ENCODE results near the gene ZNF385A. TPM values are rescaled to one million over a fixed set of nuclear protein-coding genes. Genes with fewer than 3 reads are reported as not detected.

Gene ZNF385A
- total and polyA plus RNA-seq, 2 of the 4 experiments (the other 2 are of a cell fraction), result 0.36 to 2.5 TPM

DNA sequence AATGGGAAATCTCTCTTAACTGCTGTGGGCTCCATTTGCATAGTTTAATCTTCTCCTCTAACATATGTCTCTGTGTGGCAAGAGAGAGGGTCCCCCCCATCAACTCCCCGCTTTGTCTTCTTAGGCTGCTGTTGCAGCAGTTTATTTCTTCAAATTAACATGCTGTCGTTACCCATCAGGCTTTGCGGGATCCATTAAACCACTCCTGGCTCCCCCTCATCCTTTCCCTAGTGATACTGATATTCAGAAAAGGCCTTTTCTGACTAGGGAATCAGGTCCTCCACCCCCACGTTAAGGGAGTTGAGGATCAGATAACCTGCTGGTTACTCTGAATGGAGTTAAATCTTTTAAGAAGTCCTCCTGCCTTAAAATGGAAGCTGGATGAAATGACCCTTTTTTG, 35.5 kb downstream of the ZNF385A start:
- Histone ChIP-seq H3K9me3 (ENCODE audit: control insufficient read depth, insufficient read depth, low read length) (no peaks in the 10 kb centered on the region), H2BK5ac (ENCODE audit: low read depth, low read length, poor library complexity, severe bottlenecking) (no peak overlapping the region), H4K5ac (ENCODE audit: low read depth, low read length) (no peak overlapping the region), H2AFZ (replicated peaks; ENCODE audit: low read length, poor library complexity) (no peak overlapping the region), H3K4me2 (ENCODE audit: low read depth, low read length) (no peak overlapping the region), H3K9ac (ENCODE audit: low read depth, low read length) (no peak overlapping the region), H2AK9ac (replicated peaks; ENCODE audit: low read depth, low read length, poor library complexity) (no peak overlapping the region), H2BK15ac (ENCODE audit: low read depth, low read length) (no peak overlapping the region), H3K4me1 (ENCODE audit: control insufficient read depth, insufficient read depth, low read length) (peaks cover 21% of the 10 kb centered on the region), H3K23ac (ENCODE audit: low read depth, low read length) (no peak overlapping the region), H3K14ac (replicated peaks; ENCODE audit: low read depth, low read length) (no peak overlapping the region), H3K4ac (ENCODE audit: low read depth, low read length) (no peak overlapping the region), H3K27me3 (ENCODE audit: control insufficient read depth, insufficient read depth, low read length) (no peaks in the 10 kb centered on the region), H3K18ac (ENCODE audit: low read depth, low read length) (no peak overlapping the region), H3K56ac (ENCODE audit: extremely low read depth, insufficient read depth, low read length) (no peak overlapping the region), H2BK20ac (ENCODE audit: low read depth, low read length) (no peak overlapping the region), H3K36me3 (ENCODE audit: control insufficient read depth, insufficient read depth, low read length) (peaks cover 47% of the 10 kb centered on the region), H3K9me1 (ENCODE audit: insufficient read depth, low read length) (peaks cover 8% of the 10 kb centered on the region; the same call in 1 of the 2 replicates), H3K79me1 (ENCODE audit: low read depth in 1 of 2, low read length in 2 of 2) (0 out of 4 replicates have a peak, but pooled peaks cover 0 to 3% of the 10 kb centered on the region in 2 experiments), H4K91ac (ENCODE audit: insufficient read depth, low read depth, low read length) (no peak overlapping the region), H2AK5ac (ENCODE audit: low read depth, low read length) (no peak overlapping the region), H3K27ac (ENCODE audit: insufficient read depth, low read length) (no peak overlapping the region), H3K4me3 (ENCODE audit: insufficient read depth, low read depth, low read length) (no peak overlapping the region), H2BK120ac (ENCODE audit: low read depth, low read length) (no peak overlapping the region), H4K20me1 (ENCODE audit: insufficient read depth, low read length) (no peaks in the 10 kb centered on the region), H4K8ac (ENCODE audit: low read depth in 2 of 2, low read length in 2 of 2) (no peak overlapping the region)
- ATAC-seq (ENCODE audit: low read depth) (no peak), DNase-seq (no peak)
- dilution Hi-C loops (cut with HindIII; ENCODE audit: low sequenced_read_pairs, unreplicated experiment) (no loop called here), intact Hi-C loops (cut with micrococcal nuclease) (no loop called here), in situ Hi-C loops (cut with MboI; ENCODE audit: low sequenced_read_pairs) (no loop called here)
- BruUV-seq (replicated peaks), result no TSS peak
- POLR2A ChIA-PET (ENCODE audit: unreplicated experiment), result no interaction called here
- CTCF ChIA-PET, result no interaction called here
- WGBS, 2 experiments (ENCODE audit: extremely low coverage in 2 of 2, insufficient read length in 1 of 2), result no CpG with 5 or more reads among the region's 4 CpGs
- no peak for TF ChIP-seq MXI1 (IDR thresholded peaks at IDR 0.05; ENCODE audit: borderline replicate concordance, low read depth, low read length)
- TF ChIP-seq, protein P1, sequence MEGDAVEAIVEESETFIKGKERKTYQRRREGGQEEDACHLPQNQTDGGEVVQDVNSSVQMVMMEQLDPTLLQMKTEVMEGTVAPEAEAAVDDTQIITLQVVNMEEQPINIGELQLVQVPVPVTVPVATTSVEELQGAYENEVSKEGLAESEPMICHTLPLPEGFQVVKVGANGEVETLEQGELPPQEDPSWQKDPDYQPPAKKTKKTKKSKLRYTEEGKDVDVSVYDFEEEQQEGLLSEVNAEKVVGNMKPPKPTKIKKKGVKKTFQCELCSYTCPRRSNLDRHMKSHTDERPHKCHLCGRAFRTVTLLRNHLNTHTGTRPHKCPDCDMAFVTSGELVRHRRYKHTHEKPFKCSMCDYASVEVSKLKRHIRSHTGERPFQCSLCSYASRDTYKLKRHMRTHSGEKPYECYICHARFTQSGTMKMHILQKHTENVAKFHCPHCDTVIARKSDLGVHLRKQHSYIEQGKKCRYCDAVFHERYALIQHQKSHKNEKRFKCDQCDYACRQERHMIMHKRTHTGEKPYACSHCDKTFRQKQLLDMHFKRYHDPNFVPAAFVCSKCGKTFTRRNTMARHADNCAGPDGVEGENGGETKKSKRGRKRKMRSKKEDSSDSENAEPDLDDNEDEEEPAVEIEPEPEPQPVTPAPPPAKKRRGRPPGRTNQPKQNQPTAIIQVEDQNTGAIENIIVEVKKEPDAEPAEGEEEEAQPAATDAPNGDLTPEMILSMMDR (conservative IDR thresholded peaks at IDR 0.05; ENCODE audit: low read depth, low read length), result no peak
- TF ChIP-seq SMC3 (IDR thresholded peaks at IDR 0.05; ENCODE audit: low read depth, low read length), result no peak
